A549 (cell line): Measurements from ENCODE around the gene SEC22A. TPM values are rescaled to one million over a fixed set of nuclear protein-coding genes. Genes with fewer than 3 reads are reported as not detected.
A peak's percentile ranks its signal among the peaks of the same experiment; 100 is the strongest.

ENCODE experiments used
- ATAC-seq, 2 experiments: fragments of 200-7000 bp in 1 of 2; fragments of >200 bp in 1 of 2; cut with Nextera tagmentation in 1 of 2; cut with Tn5 transposase in 1 of 2; 3 replicates each; pipeline versions ENCODE4 v1.8.0 to v1.9.1; 2018 to 2020; ENCODE audit warnings: mild to moderate bottlenecking in 1 of 2, moderate library complexity in 1 of 2
- CTCF ChIA-PET: fragments of 300-600 bp; sonication (Branson Sonifier 250); formaldehyde crosslinking; extraction: SDS; loops from one replicate; lab custom pipeline; 2021; ENCODE audit warnings: antibody characterized with exemption, inconsistent platforms; lab: Yijun Ruan, JAX
- POLR2A ChIA-PET: fragments of 350-600 bp; formaldehyde crosslinking; extraction: SDS; loops from one replicate; lab custom pipeline; 2021; ENCODE audit warnings: antibody characterized with exemption, inconsistent platforms; lab: Yijun Ruan, JAX
- DNase-seq, 2 experiments: peaks; one replicate each; pipeline versions ENCODE4 v3.0.0 to v3.0.0-alpha.2; 2011 to 2016; ENCODE audit warnings: low read depth in 1 of 2, low spot score in 1 of 2
- FAIRE-seq: peaks from 2 replicates; lab custom pipeline; 2011; peaks lifted over from hg19 to GRCh38; lab: Jason Lieb, UNC
- H3K27ac ChIP-seq, 2 experiments: fragments of >200 bp; sonication (Bioruptor Twin); formaldehyde crosslinking; 3 replicates each; pipeline ENCODE4 v1.5.1; 2016 to 2017
- H3K4me1 ChIP-seq: fragments of >200 bp; sonication (Bioruptor Twin); formaldehyde crosslinking; 3 replicates; pipeline ENCODE4 v1.6.1; 2016
- H3K4me2 ChIP-seq: fragments of >200 bp; sonication (Bioruptor Twin); formaldehyde crosslinking; 3 replicates; pipeline ENCODE4 v1.6.1; 2016
- H3K4me3 ChIP-seq: fragments of >200 bp; sonication (Bioruptor Twin); formaldehyde crosslinking; 3 replicates; pipeline ENCODE4 v1.5.1; 2016
- H3K9me3 ChIP-seq: fragments of >200 bp; sonication (Bioruptor Twin); formaldehyde crosslinking; 3 replicates; pipeline ENCODE4 v1.6.1; 2016
- CHD4 ChIP-seq: fragments of 200-600 bp; sonication (generic); IDR thresholded peaks from 2 replicates; pipeline ENCODE4 v1.6.1; 2016; ENCODE audit warnings: antibody characterized with exemption, mild to moderate bottlenecking, borderline replicate concordance
- CTCF ChIP-seq: fragments of >200 bp; sonication (Bioruptor Twin); formaldehyde crosslinking; IDR thresholded peaks from 3 replicates; pipeline ENCODE4 v1.5.1; 2016
- EHF ChIP-seq: fragments of 250-450 bp; sonication (Bioruptor Pico); IDR thresholded peaks from 2 replicates; pipeline ENCODE4 v1.5.0; 2020; ENCODE audit warnings: mild to moderate bottlenecking
- EHMT2 ChIP-seq: fragments of 200-600 bp; sonication (generic); IDR thresholded peaks from 2 replicates; pipeline ENCODE4 v1.6.1; 2016; ENCODE audit warnings: antibody characterized with exemption, low read depth, mild to moderate bottlenecking, moderate library complexity
- FOSB ChIP-seq: fragments of 250-450 bp; sonication (Bioruptor Pico); IDR thresholded peaks from 2 replicates; pipeline ENCODE4 v1.5.0; 2020; ENCODE audit warnings: mild to moderate bottlenecking, moderate library complexity
- FOSL2 ChIP-seq, 2 experiments: fragments of 450-650 bp in 1 of 2; fragments of >200 bp in 1 of 2; sonication (Bioruptor Twin) in 1 of 2; formaldehyde crosslinking; IDR thresholded peaks; 2 replicates each; pipeline versions ENCODE4 v1.5.0 to v1.6.1; 2016 to 2020; ENCODE audit warnings: mild to moderate bottlenecking in 1 of 2, moderate library complexity in 1 of 2
- HDAC2 ChIP-seq: fragments of 200-600 bp; sonication (generic); IDR thresholded peaks from 2 replicates; pipeline ENCODE4 v1.6.1; 2016
- HEYL ChIP-seq: fragments of 250-450 bp; sonication (Bioruptor Pico); IDR thresholded peaks from 2 replicates; pipeline ENCODE4 v1.8.0; 2021; ENCODE audit warnings: mild to moderate bottlenecking, moderate library complexity
- HMGXB4 ChIP-seq: fragments of 250-450 bp; sonication (Bioruptor Pico); IDR thresholded peaks from 2 replicates; pipeline ENCODE4 v1.5.0; 2021; ENCODE audit warnings: mild to moderate bottlenecking, moderate library complexity, borderline replicate concordance
- JUNB ChIP-seq: fragments of >200 bp; sonication (Bioruptor Twin); formaldehyde crosslinking; IDR thresholded peaks from 2 replicates; pipeline ENCODE4 v1.6.1; 2016
- KDM5A ChIP-seq: fragments of 200-600 bp; sonication (generic); IDR thresholded peaks from 2 replicates; pipeline ENCODE4 v1.6.1; 2016; ENCODE audit warnings: antibody characterized with exemption, mild to moderate bottlenecking
- MAFK ChIP-seq: fragments of 450-650 bp; IDR thresholded peaks from 2 replicates; pipeline ENCODE4 v1.6.1; 2014; ENCODE audit not compliant: partially characterized antibody
- MAZ ChIP-seq: fragments of 150-350 bp; IDR thresholded peaks from 2 replicates; pipeline ENCODE4 v1.6.1; 2014; ENCODE audit warnings: antibody characterized with exemption, low read depth, low read length, borderline replicate concordance
- NFE2L2 ChIP-seq: fragments of 150-350 bp; conservative IDR thresholded peaks from 2 replicates; pipeline ENCODE4 v1.6.1; 2014; ENCODE audit warnings: low read length
- POLR2A ChIP-seq: IDR thresholded peaks from 2 replicates; pipeline ENCODE4 v1.6.1; 2012; ENCODE audit warnings: mild to moderate bottlenecking, low read length
- RAD21 ChIP-seq, 2 experiments: fragments of >200 bp in 1 of 2; sonication (Bioruptor Twin) in 1 of 2; formaldehyde crosslinking in 1 of 2; IDR thresholded peaks in 1 of 2; conservative IDR thresholded peaks in 1 of 2; 2 replicates in 1 of 2; 3 replicates in 1 of 2; pipeline ENCODE4 v1.6.1; 2012 to 2018; ENCODE audit warnings: inconsistent platforms in 1 of 2
- RARB ChIP-seq: fragments of 250-450 bp; sonication (Bioruptor Pico); IDR thresholded peaks from 2 replicates; pipeline ENCODE4 v1.8.0; 2021; ENCODE audit warnings: mild to moderate bottlenecking, moderate library complexity
- RFX5 ChIP-seq: fragments of 450-650 bp; IDR thresholded peaks from 2 replicates; pipeline ENCODE4 v1.7.1; 2014; ENCODE audit warnings: antibody characterized with exemption, mild to moderate bottlenecking, moderate library complexity
- SMC3 ChIP-seq: fragments of >200 bp; sonication (Bioruptor Twin); formaldehyde crosslinking; IDR thresholded peaks from 3 replicates; pipeline ENCODE4 v1.6.1; 2018; ENCODE audit warnings: inconsistent platforms
- ZC3H11A ChIP-seq: fragments of 450-650 bp; IDR thresholded peaks from 2 replicates; pipeline ENCODE4 v1.6.1; 2014; ENCODE audit warnings: antibody characterized with exemption, mild to moderate bottlenecking
- WGBS: methylation state at CpG from one replicate; pipeline ENCODE4 v1.1.6; 2017; ENCODE audit errors: missing lambda C conversion rate; 5-methylcytosine and 5-hydroxymethylcytosine counted together
- polyA plus RNA-seq, 4 experiments: library from polyadenylated mRNA; depleted of rRNA in 3 of 4; stranded (reverse); fragments of >200 nt; fragmentation: RNase III in 1 of 4; extraction: RNeasy Plus Mini Kit Qiagen cat#74134 plus additional on column Dnase treatment in 1 of 4; gene quantifications; 2 replicates in 3 of 4; 3 replicates in 1 of 4; pipeline ENCODE4 v1.2.3, GENCODE V29; 2011 to 2017
- TF ChIP-seq, protein P1 (sequence below): fragments of 200-600 bp; sonication (generic); IDR thresholded peaks from 2 replicates; pipeline ENCODE4 v1.6.1; 2016; ENCODE audit warnings: antibody characterized with exemption, mild to moderate bottlenecking, moderate library complexity

The SEC22A gene
- polyA plus RNA-seq, 2 of the 4 experiments (the other 2 are of a cell fraction): 23.5 to 29.9 TPM

- POLR2A ChIA-PET: no interaction called here
- Histone ChIP-seq H3K4me2 (no peak overlapping the region), H3K27ac (no peak overlapping the region), H3K4me1 (no peaks in the 10 kb centered on the region), H3K4me3 (no peak overlapping the region), H3K9me3 (no peaks in the 10 kb centered on the region)
- 79% methylated on average over 3 of the region's 3 CpGs for WGBS
- DNase-seq: no peak
- CTCF ChIA-PET: interaction anchor here (0.9 kb wide), 1 partner anchor 12 kb away, joined by 4 read pairs; no protein-coding TSS in a partner anchor
- no peak for FAIRE-seq
- ATAC-seq: no peak
- no peak for TF ChIP-seq NFE2L2
- TF ChIP-seq, all 56 proteins: peak for 0
Observed at GRCh38 chr3:123246866-123247265, 45.1 kb downstream of the SEC22A start.

DNA sequence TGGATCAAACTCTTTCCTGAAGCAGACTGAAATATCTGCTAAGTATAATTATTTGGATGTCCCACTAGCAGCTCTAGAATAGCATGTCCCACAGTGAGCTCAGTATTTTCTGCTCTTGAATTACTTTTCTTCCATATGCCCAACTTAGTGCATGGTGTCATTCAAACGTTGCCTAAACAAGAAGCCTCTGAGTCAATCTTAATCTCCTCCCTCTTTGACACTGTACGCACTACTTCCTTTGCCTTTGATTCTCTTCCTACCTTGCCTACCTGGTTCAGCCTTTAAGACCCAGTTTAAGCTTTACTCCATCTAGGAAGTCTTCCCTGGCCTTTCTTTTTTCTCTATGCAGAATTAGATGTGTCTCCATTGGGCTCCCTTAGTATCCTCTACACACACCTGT, 54.5 kb downstream of the SEC22A start:
- no peaks in the 10 kb centered on the region for H3K9me3 ChIP-seq
- no peak for TF ChIP-seq FOSB (CRISPR knock-in tag)
- TF ChIP-seq RAD21 (conservative IDR thresholded peaks at IDR 0.05 in 1 of 2, IDR thresholded peaks at IDR 0.05 in 1 of 2): no peak
- TF ChIP-seq POLR2A: no peak
- TF ChIP-seq, protein P1, sequence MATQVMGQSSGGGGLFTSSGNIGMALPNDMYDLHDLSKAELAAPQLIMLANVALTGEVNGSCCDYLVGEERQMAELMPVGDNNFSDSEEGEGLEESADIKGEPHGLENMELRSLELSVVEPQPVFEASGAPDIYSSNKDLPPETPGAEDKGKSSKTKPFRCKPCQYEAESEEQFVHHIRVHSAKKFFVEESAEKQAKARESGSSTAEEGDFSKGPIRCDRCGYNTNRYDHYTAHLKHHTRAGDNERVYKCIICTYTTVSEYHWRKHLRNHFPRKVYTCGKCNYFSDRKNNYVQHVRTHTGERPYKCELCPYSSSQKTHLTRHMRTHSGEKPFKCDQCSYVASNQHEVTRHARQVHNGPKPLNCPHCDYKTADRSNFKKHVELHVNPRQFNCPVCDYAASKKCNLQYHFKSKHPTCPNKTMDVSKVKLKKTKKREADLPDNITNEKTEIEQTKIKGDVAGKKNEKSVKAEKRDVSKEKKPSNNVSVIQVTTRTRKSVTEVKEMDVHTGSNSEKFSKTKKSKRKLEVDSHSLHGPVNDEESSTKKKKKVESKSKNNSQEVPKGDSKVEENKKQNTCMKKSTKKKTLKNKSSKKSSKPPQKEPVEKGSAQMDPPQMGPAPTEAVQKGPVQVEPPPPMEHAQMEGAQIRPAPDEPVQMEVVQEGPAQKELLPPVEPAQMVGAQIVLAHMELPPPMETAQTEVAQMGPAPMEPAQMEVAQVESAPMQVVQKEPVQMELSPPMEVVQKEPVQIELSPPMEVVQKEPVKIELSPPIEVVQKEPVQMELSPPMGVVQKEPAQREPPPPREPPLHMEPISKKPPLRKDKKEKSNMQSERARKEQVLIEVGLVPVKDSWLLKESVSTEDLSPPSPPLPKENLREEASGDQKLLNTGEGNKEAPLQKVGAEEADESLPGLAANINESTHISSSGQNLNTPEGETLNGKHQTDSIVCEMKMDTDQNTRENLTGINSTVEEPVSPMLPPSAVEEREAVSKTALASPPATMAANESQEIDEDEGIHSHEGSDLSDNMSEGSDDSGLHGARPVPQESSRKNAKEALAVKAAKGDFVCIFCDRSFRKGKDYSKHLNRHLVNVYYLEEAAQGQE: no peak
- TF ChIP-seq HDAC2: no peak
- H3K4me2 ChIP-seq: no peak overlapping the region
- FAIRE-seq: no peak
- CTCF ChIA-PET: interaction anchor here (0.6 kb wide), 1 partner anchor 61 kb away, joined by 3 read pairs; no protein-coding TSS in a partner anchor
- no peak overlapping the region for H3K27ac ChIP-seq
- no peak for DNase-seq
- POLR2A ChIA-PET: no interaction called here
- H3K4me3 ChIP-seq: no peak overlapping the region
- 68% methylated on average over 2 of the region's 2 CpGs for WGBS
- H3K4me1 ChIP-seq: no peaks in the 10 kb centered on the region
- no peak for ATAC-seq

GRCh38 chr3:123258359-123258758, 56.6 kb downstream of the SEC22A start:
- Histone ChIP-seq H3K4me2 (no peak overlapping the region), H3K27ac (no peak overlapping the region), H3K4me3 (no peak overlapping the region), H3K4me1 (no peaks in the 10 kb centered on the region), H3K9me3 (no peaks in the 10 kb centered on the region)
- DNase-seq: no peak
- CTCF ChIA-PET: interaction anchor here (0.7 to 1.6 kb wide), 4 partner anchors 11 to 230 kb away, joined by 3 to 4 read pairs (median 4); partner anchors contain the start of gene SEMA5B
- no peak for TF ChIP-seq EHMT2
- POLR2A ChIA-PET: no interaction called here
- FAIRE-seq: no peak
- ATAC-seq: no peak

- POLR2A ChIA-PET: no interaction called here
Observed at GRCh38 chr3:123258811-123259420, 57.2 kb downstream of the SEC22A start.

More at GRCh38 chr3:123258811-123259420, 57.2 kb downstream of the SEC22A start:
- TF ChIP-seq EHF (CRISPR knock-in tag) (no peak), CTCF (peak; percentile 85), SMC3 (peak; percentile 66), HEYL (CRISPR knock-in tag) (no peak), RARB (CRISPR knock-in tag) (no peak), MAZ (no peak), HMGXB4 (CRISPR knock-in tag) (no peak), MAFK (peak; percentile 6), JUNB (no peak), KDM5A (no peak), FOSL2 (IDR thresholded peaks at IDR 0.05) (no peak), FOSL2 (CRISPR knock-in tag; IDR thresholded peaks at IDR 0.05) (no peak), RAD21 (conservative IDR thresholded peaks at IDR 0.05 in 1 of 2, IDR thresholded peaks at IDR 0.05 in 1 of 2) (peak; percentile 73 to 74), EHMT2 (no peak), FOSB (CRISPR knock-in tag) (no peak), CHD4 (no peak), ZC3H11A (no peak), RFX5 (no peak)
- TF ChIP-seq, all 56 proteins: peak for 4
- Histone ChIP-seq H3K4me2 (no peak overlapping the region), H3K9me3 (no peaks in the 10 kb centered on the region), H3K4me3 (no peak overlapping the region), H3K4me1 (no peaks in the 10 kb centered on the region), H3K27ac (no peak overlapping the region)
- 48% methylated on average over 3 of the region's 3 CpGs for WGBS
- ATAC-seq (peak; percentile 93 to 95), DNase-seq (peak; percentile 22 to 65), FAIRE-seq (peak; percentile 98)
- CTCF ChIA-PET: interaction anchor here (0.6 to 1.6 kb wide), 4 partner anchors 11 to 231 kb away, joined by 3 to 4 read pairs (median 4); partner anchors contain the start of gene SEMA5B
